ENCODE data around the gene DDX6.
"Not testable (repeated sequence)": the region's sequence is repeated elsewhere in the genome, so short reads cannot be mapped to it uniquely, and the experiment has no call there.

DDX6 gene

DNA sequence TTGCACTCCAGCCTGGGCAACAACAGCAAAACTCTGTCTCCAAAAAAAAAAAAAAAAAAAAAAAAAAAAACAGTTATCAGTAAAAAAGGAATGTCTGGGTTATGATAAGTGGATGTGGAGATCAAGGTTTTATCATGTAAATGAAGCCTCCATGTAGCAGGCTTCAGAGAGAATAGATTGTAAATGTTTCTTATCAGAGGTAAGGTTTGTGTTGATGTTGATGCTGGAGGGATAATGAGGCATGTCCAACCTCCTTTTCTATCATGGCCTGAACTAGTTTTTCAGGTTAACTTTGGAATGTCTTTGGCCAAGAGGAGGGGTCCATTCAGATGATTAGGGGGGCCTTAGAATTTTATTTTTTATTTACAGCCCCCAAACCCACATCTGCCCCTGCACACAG lies 76.1 kb downstream of the DDX6 start:
- Mint-ChIP-seq H3K27me3 (no peaks in the 10 kb centered on the region), H3K27ac (no peak overlapping the region), H3K36me3 (ENCODE audit: low read depth) (no peaks in the 10 kb centered on the region), H3K4me3 (no peak overlapping the region), H3K9me3 (no peaks in the 10 kb centered on the region), H3K4me1 (ENCODE audit: low read depth) (peaks cover 7% of the 10 kb centered on the region)
- DNase-seq = no peak

- not testable (repeated sequence) for H3K9me3 Mint-ChIP-seq; H3K36me3 Mint-ChIP-seq (ENCODE audit: low read depth); H3K27ac Mint-ChIP-seq; H3K4me3 Mint-ChIP-seq; H3K27me3 Mint-ChIP-seq; H3K4me1 Mint-ChIP-seq (ENCODE audit: low read depth); DNase-seq
Measured at GRCh38 chr11:118714416-118714815, 76.5 kb downstream of the DDX6 start.

DNA sequence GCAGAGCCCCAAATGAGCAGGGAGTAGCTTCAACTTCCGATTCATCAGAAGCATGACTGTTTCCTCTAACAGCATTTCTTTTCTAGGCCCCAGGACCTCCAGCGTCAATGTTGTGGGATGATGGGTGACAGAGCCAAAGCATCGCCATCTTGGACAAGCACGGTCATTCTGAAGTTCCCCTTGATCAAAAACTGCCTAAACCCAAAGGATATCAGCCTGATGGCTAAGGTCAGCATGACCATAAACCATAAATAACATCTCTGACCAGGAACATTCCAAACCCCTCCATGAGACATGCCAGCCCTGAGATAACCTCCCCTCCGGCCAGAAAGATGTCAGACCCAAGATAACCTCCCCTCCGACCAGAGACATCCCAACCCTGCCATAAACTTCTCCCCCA lies 82.7 kb downstream of the DDX6 start:
- no peak overlapping the region for H3K4me3 Mint-ChIP-seq
- H3K9me3 Mint-ChIP-seq = no peaks in the 10 kb centered on the region
- no peak overlapping the region for H3K27ac Mint-ChIP-seq
- no peaks in the 10 kb centered on the region for H3K36me3 Mint-ChIP-seq (ENCODE audit: low read depth)
- DNase-seq = no peak
- peaks cover 26% of the 10 kb centered on the region for H3K4me1 Mint-ChIP-seq (ENCODE audit: low read depth)
- H3K27me3 Mint-ChIP-seq = no peaks in the 10 kb centered on the region

DNA sequence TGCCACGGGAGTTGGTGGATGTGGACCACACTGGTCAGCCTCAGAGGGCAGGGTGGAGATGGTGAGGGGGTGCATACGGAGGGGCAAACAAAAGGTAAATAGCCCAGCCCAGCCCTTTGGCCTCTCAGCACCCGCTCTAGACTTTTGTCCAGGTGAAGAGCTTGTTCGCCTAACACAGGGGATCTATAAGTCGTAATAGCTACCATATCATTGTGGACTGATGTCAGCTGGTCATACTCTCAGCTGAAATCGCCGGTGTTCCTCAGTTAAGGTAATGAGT lies 84.5 kb downstream of the DDX6 start:
- H3K9me3 Mint-ChIP-seq = no peaks in the 10 kb centered on the region
- no peaks in the 10 kb centered on the region for H3K36me3 Mint-ChIP-seq (ENCODE audit: low read depth)
- H3K4me1 Mint-ChIP-seq (ENCODE audit: low read depth) = peaks cover 28% of the 10 kb centered on the region
- no peak overlapping the region for H3K27ac Mint-ChIP-seq
- H3K27me3 Mint-ChIP-seq = no peaks in the 10 kb centered on the region
- DNase-seq = no peak
- H3K4me3 Mint-ChIP-seq = no peak overlapping the region

GRCh38 chr11:118705791-118706545 lies 85.0 kb downstream of the DDX6 start:
- Mint-ChIP-seq H3K27me3 (no peaks in the 10 kb centered on the region), H3K9me3 (no peaks in the 10 kb centered on the region), H3K27ac (no peak overlapping the region), H3K4me3 (no peak overlapping the region), H3K4me1 (ENCODE audit: low read depth) (peaks cover 28% of the 10 kb centered on the region), H3K36me3 (ENCODE audit: low read depth) (no peaks in the 10 kb centered on the region)
- DNase-seq = no peak

DNA sequence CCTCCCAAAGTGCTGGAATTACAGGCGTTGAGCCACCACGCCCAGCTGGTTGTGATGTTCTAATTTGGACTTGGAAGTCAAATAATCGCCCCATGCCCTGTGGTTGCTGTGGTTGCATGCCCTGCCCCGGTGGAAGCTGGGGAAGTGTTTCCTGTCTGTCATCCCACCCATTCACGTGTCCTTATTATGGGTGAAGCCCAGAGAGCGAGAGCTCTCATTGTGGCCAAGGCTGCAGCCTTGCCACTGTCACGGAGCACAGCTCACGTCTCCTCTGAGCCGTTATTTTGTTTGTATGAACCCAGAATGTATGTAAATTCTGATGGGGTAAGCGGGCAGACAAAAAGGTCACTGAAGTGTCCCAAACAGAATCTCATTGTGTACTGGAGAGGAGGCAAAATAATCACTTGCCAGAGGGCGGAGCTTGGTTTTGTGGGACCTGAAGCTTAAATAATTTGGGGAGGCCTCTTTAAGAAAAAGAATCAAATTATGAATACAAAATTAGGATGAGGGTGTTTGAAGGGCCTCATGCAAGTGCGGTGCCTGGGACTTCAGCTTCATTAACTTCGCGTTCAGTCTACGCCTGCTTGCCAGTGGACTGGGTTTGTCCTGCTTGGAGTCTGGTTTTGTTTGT lies 85.7 kb downstream of the DDX6 start:
- no peaks in the 10 kb centered on the region for H3K27me3 Mint-ChIP-seq
- H3K4me1 Mint-ChIP-seq (ENCODE audit: low read depth) = peaks cover 31% of the 10 kb centered on the region
- peaks cover 3% of the 10 kb centered on the region for H3K9me3 Mint-ChIP-seq
- no peak overlapping the region for H3K4me3 Mint-ChIP-seq
- peak overlapping the region; percentile 82 for H3K27ac Mint-ChIP-seq
- no peak for DNase-seq
- no peaks in the 10 kb centered on the region for H3K36me3 Mint-ChIP-seq (ENCODE audit: low read depth)

- Mint-ChIP-seq H3K4me3 (no peak overlapping the region), H3K4me1 (ENCODE audit: low read depth) (peaks cover 45% of the 10 kb centered on the region), H3K27ac (no peak overlapping the region), H3K36me3 (ENCODE audit: low read depth) (peaks cover 3% of the 10 kb centered on the region), H3K27me3 (no peaks in the 10 kb centered on the region), H3K9me3 (peaks cover 4% of the 10 kb centered on the region)
- DNase-seq = no peak
Measured at GRCh38 chr11:118703563-118704106, 87.3 kb downstream of the DDX6 start.

- peaks cover 4% of the 10 kb centered on the region for H3K9me3 Mint-ChIP-seq
- peak overlapping the region; percentile 59 for H3K27ac Mint-ChIP-seq
- peaks cover 61% of the 10 kb centered on the region for H3K4me1 Mint-ChIP-seq (ENCODE audit: low read depth)
- no peak for DNase-seq
- H3K4me3 Mint-ChIP-seq = no peak overlapping the region
- peaks cover 3% of the 10 kb centered on the region for H3K36me3 Mint-ChIP-seq (ENCODE audit: low read depth)
- H3K27me3 Mint-ChIP-seq = no peaks in the 10 kb centered on the region
Measured at GRCh38 chr11:118699506-118700220, 91.3 kb downstream of the DDX6 start.

Data from activated T-cell treated with anti-CD3 and anti-CD28 coated beads, Interleukin-2, amount 50 U/mL, for 24 hours (primary cell).